Measurements from ENCODE around the gene TNFAIP2.

GRCh38 chr14:103134919-103135318 lies 11.7 kb downstream of the TNFAIP2 start:
- TF ChIP-seq POLR2A (IDR thresholded peaks at IDR 0.05) (no peak), CTCF (IDR thresholded peaks at IDR 0.05) (no peak)

Data from testis (tissue), 2 donors.